ENCODE measurements around the gene GLG1.
"Not testable (repeated sequence)": the region's sequence is repeated elsewhere in the genome, so short reads cannot be mapped to it uniquely, and the experiment has no call there.

GRCh38 chr16:74430036-74430712, 176.7 kb downstream of the GLG1 start:
- not testable (repeated sequence) for TF ChIP-seq POLR2AphosphoS5 (IDR thresholded peaks at IDR 0.05; ENCODE audit: low read depth, low read length); POLR2A (IDR thresholded peaks at IDR 0.05; ENCODE audit: low read depth, low read length); TAF1 (IDR thresholded peaks at IDR 0.05; ENCODE audit: borderline replicate concordance, low read depth, low read length)
